AG20443 (cell line): ENCODE measurements around the gene SLC6A15.
A peak's percentile ranks its signal among the peaks of the same experiment; 100 is the strongest.

Experiments used
- DNase-seq: peaks from one replicate; pipeline ENCODE4 v3.0.0; 2012; ENCODE audit warnings: low spot score, mixed read lengths

Gene SLC6A15

DNA sequence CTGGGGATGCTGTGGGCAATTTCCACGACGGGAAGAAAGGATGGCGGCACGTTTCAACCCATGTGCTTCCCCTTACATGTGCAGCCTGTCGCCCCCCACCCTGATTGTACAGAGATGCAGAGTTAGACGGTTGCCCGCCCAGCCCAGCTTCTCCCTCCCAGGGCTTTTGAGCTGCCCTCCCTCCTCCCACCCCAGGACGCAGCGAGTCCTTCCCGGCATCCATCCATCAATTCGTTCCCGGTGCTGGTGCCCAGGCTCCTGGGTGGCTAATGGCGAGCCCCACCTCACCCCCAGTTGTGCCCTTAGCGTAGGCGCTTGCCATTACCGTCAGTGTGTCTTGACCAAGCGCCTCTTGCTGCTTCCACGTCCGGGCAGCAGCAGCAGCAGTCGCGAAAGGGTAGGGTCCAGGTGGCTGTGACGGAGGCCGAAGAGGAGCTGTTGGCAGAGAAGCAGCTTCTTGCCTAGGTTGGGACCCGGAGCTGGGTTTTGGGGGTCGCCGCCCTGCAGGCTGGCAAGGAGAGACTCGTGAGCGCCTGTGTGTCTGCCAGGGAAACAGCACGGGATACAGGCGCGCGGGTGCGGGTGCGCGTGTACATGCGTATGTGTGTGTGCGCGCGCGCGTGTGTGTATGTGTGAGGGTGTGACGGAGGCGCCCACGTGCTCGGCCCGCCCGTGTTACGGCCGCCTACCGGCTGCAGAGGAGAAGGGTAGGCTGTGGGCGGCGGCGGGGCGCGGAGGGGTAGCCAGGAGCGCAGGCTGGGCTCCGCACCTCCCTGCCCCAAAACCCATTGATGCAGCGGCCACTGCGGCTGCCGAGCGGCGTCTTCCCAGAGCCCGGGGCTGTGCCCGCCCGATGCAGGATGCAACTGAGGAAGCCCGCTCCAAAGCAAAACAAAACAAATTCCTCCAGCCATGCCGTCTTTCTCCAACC is at the start of gene SLC6A15:
SLC6A15 (minus strand) TSS at position 602 of the 931 bp plus-strand sequence. CDS start 20,679 bp downstream, outside the sequence.
- peak; percentile 68 for DNase-seq

DNA sequence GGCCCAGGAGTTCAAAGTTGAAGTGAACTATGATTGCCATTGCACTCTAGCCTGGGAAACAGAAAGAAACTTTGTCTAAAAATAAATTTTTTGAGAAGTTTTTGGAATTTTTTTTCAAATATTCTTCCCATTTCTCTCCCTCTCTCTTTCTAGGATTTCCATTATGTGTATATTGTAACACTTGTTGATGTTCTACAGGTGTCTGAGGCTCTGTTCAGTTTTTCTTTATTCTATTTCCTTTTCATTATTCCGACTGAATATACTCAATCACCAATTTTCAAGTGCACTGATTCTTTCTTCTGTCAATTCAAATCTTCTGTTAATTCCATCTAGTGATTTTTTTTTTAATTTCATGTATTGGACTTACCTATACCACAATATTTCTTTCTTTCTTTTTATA is 48.3 kb upstream of the SLC6A15 start:
- no peak for DNase-seq

DNA sequence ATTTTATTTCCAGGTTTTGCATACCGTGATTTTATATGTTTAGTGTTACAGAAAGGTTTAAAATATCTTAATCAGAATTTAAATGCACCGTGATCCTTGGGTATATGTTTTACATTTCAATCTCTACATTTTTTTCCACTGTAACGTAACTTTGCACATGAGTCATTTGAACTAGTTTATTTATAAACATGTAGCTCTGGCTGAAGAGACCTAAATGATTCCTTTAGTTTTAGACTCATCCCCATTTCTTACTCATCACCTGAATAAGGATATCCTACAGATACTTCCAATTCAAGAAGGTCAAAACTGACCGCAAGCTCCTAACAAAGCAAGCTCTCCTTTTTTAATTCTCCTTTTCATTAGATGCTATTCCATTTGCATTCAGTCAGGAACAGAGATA is 42.7 kb upstream of the SLC6A15 start:
- DNase-seq: no peak

DNA sequence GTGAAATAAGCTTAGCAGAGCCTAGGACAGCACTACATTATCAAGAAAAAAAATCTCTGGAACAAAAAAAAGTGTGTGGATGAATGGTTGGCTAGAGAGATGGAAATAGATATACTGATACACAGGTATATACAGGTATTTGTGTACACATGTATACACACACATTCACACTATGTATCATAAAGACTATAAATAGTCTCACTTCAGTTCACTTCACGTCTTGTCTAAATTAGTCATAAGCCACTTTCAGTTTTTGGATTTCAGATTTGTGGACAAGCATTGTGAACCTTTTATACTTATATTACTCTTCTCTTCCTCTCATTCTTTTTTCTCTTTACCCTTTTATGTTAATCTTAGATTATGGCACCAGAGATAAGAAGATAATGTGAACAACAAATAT is 41.8 kb upstream of the SLC6A15 start:
- no peak for DNase-seq

DNA sequence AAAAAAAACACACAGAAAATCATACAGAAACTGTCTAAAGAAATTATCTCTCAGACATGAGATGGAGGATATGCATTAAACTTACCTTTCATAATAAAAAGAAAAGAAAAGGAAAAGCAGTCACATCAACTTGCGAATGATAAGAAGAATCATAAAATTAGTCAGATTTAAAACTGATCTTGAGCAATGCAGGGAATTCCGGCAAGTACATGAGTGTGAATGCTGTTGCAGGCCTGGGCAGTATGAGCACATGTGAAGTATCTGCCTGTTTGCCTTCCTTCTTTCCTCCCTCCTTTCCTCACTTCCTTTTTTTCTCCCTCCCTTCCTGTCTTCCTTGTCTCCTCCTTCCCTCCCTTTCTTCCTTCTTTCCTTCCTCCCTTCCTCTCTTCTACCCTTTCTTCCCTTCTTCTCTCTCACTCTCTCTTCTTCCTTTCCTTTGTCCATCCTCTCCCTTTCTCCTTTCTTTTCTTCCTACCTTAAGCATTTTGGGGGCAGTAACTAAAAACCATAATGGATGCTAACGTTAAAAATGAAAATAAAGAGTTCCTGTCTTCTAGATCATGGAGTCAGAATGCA is 38.5 kb upstream of the SLC6A15 start:
- no peak for DNase-seq

DNA sequence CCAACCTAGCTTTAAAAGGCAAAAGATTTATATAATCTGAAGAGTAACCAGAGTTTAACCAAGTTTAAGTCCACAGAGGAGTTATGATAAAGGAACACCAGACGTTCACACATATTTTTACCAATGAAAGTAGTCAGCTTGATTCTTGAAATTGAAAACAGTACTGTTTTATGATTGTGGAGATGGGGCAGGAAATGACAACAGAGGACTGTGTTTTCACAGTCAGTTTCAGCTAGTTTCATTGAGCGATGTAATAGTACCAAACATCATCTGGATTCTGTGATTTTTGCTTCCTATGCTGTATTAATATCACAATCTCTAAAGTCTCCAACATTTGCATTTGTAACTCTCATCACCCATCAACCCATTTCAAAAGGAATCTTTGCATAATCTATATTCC is 34.2 kb upstream of the SLC6A15 start:
- no peak for DNase-seq

DNA sequence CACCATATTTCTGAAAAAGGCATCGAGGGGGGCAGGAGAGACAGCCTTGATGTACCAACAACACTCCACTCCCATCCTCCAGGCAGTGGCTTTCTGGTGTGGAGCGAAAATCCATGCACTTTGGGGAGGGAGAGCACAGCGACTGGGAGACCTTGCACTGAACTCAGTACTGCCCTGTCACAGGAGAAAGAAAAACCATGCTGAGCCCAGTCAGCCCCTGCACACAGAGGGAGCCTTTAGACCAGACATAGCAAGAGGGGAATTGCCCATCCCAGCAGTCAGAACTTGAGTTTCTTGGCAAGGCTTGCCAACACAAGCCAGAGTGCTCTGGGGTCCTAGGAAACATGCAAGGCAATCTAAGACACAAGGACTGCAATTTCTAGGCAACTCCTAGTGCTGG is 24.8 kb upstream of the SLC6A15 start:
- no peak for DNase-seq

DNA sequence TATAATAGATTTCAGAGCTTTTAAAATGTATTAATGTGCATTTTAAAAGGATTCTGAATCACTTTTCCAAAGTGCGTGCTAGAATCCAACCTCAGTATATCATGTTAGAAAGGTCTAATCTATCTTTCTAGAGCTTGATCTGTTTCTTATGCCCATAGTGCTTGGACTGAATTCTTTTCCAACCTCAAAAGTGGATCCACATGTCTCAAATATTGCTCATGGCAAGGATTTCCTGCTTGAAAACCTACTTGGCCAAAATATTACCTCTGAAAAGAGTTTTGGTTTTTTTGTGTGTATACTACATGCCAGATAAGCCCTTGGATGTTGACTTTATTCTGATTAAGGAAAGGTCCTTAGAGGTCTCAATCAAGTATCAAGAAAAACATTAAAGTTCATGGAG is 16.9 kb upstream of the SLC6A15 start:
- no peak for DNase-seq

DNA sequence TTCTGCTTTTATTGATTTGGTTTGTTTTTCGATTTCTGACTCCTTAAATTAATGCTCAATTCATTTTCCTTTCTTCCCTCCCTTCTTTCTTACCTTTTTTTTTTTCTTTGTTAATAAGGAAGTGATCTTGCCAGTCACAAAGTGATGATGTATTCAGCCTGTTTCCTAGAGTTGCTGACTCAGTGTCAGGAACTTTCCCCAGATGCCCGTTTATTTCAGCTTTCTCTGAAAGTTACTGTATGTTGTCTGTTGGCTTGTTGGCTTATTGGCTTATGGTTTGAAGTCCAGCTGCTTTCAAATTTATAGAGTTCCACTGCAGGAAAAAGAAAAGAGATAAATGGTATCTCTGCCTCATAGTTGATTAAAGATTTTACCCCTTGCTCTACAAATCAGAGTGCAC is 12.4 kb upstream of the SLC6A15 start:
- no peak for DNase-seq

DNA sequence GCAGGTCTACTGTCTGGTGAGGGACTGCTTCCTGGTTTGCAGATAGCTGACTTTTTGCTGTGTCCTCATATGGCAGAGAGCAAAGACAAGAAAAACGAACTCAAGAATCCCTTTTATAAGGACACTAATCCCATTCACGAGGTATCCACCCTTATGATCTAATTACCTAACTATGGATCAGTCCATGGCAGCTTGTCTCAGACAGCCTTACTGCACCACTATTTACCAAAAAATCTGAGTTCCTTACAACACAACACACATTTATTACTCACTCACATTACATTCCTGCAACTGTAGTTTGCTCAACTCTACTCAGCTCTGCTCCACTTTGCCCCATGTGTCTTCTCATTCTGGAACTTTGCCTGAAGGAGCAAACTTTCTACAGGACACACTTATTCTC is 10.1 kb upstream of the SLC6A15 start:
- no peak for DNase-seq

DNA sequence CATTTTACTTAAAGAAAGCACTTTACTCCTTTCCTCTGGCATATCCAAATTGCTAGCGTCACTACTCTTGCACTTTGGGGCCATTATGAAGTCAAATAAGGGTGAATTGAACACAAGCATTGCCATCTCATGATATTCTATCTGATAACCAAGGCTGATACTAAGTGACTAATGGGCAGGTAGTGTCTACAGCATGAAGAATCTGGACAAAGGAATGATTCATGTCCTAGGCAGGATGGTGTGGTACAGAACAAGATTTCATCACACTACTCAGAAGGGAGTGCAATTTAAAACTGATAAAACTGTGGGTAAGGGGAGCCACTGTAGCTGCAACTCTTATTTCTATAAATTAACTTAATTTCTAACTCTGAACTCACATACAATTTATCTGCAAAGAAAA is 7.7 kb upstream of the SLC6A15 start:
- no peak for DNase-seq

DNA sequence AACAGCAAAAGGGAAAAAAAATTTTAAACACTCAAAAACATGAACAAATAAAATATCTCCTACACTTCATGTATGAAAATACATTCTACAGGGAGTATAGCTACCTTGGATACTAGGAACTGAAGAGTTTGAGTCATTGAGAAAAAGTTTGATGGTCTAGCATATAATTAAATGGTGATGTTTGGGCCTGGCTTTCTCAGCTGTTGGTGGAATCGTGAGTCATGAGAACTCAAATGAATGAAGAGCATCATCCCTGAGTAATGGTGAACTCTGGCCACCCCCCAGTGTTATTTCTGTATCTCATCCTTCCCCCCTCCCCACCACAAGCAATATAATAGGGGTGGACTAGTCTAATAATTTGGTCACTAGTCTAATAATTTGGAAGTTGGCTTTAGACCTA is 6.7 kb upstream of the SLC6A15 start:
- DNase-seq: no peak

DNA sequence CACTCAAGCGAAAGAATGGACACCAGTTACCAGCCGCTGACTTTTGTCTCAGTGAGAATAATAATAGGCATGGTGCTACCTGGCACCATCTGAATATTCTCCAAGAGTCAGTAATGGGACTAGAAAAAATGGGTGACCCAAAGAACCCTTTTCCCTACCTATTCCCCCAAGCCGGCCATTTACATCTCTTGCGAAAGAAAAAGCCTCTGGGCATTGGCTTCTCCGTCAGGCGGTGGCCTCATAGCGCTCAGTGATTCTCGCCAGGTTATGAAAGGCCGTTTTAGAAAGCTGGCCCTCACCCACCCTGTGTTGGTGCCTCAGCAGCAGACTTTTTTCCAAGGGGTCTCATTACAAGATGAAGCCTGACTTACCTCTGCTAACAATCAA is 523 bp upstream of the SLC6A15 start:
- DNase-seq: no peak

DNA sequence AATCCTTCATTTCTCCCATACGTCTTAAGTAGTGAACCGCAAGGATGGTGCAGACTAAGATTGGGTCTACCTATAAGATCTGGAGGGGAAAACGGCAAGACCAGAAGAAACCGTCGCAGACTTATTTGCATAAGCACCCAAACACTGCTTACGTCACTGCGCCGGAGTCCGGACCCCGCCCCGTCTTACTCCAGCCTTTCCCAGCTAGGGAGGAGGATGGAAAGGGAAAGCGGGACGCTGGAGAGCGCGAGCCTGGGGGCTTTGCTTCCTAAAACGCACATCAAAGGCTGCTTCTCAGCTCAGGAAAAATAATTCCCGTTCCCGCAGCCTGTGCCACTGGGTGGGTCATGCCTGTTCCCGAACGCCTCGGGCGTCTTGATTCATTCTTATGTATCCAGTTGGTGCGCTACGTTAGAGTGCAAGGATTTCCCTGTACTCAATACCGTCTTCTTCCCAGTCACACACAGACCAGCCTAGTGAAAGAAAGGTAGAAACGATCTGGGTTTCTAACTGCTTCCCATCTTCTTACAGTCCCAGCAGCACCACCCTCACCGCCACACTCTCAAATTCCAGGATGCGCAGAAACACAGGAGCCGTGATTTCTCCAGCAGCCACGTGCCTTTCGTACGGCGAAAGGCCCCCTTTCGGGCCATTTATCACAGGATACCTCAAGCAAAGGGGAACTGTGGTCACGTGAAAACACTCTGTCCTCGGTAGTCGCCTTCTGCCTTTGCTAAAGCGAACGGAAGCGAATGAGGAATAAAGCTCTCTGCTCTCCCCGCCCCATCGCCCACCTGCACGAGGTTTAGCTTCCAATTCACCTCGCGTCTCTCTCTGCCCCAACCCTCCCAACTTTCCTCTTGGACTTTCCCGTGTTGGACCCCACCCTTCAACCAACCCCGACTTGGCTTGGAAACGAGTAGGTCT is 1.1 kb downstream of the SLC6A15 start:
- DNase-seq: peak; percentile 65

DNA sequence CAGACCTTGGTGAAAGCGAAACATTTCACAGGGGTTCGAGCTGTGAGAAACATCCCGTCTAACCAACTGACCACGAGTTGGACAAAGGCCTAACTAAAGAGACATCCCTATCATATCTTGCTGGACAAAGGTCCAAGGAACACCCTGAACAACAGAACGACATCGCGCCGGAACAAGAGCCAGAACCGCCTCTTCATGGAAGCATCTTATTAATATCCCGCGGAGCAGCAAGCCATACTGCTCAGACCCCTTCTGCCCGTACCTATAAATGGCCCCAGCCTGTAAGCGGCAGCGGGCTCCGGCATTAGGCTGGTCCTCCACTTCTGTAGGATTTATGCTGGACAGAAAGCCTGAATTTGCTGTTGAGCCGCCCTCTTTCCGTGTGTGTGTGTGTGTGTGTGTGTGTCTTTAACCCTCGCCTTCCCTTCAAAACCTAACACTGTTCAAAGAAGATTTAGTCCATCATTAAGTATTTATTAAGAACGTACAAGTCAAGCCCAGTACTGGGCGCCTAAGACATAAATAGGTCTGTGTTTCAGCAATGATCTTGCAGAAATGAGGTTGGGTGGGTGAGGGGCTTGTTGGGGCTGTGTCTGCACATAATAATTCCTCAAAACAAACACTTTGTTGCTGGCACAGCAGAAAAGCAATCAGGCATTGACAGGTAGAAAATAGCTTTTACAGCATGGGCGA is 1.9 kb downstream of the SLC6A15 start:
- DNase-seq: peak; percentile 6

DNA sequence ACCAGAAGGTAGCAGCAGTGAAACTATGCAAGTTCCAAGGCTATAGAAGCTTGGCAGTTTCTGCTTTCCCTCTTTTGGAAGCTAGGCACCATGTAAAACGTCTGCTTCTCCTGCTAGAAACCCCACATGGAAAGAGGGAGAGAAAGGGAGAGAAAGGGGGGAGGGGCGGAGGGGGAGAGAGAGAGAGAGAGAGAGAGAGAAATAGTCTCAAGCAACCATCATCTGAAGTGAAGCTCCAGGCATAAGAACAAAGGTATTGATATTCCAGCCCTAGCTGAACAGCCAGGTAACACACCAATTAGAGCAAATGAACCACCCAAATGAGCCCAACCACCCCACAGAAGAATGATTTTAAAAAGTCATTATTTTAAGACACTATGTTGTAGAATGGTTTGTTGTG is 8.5 kb downstream of the SLC6A15 start:
- no peak for DNase-seq

DNA sequence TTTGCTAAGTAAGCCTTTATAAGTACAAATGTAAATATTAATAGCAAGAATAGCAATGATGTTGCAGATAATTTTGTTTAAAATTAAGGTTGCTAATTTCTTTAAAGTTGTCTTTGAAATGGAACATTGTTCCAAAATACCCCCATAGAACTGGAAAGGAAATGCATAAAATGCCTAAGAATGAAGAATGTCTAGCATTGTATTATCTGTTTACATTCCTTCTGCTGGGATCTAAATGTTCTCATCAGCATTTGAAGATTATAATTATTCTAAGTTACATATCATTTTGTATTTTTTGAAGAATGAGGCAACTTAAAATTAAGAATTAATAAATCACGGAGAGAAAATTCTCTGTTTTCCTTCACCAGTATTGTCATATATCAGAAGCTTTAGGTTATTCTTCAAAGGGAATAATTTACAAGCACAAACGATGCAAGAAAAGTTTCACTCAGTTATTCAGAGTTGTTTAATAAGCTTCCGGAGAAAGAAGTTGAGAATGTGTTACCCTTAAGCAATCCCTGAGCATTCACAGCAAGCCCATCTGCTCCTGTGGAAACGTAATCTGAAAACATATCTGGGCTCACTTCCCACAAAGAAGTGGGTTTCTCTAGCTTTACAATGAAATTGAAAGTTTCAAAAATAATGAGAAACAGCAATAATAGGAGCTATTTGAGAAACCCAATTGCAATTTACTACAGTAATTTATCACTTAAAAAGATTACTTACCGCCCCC is 21.3 kb downstream of the SLC6A15 start:
- no peak for DNase-seq

DNA sequence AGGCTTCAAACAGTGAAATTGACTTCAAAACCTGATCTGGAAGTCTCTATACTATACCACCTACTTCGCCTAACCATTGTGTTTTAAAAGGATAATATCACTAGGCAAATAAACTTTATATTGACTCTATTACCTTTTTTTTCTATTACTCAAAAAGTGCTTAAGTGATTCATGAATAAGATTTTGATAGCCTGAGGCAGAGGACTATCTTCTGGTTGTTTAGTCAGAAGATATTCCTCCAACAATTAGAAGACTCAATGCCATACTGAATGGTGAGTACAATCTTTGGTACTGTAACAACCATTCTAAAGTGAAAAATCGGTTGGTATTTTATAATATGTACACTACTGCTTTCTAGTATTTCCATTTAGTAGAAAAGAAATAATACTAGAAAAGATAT is 22.8 kb downstream of the SLC6A15 start:
- DNase-seq: no peak

DNA sequence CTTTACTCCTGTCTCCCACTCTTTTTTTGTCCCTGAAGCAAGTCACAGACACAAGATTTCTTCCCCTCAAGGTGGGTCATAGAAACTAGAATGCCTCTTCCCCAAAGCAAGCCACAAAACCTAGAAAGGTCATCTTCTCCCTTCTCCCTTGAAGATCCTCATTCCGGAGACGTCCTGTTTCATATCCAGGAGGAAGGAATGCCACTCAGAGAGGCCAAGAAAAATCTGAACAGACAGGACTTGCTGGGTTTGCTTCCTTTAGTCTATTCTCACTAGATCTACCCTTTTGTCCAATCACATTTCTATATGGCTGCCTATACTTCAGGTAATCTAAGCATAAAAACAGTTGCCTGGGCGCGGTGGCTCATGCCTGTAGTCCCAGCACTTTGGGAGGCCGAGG is 23.7 kb downstream of the SLC6A15 start:
- DNase-seq: no peak

DNA sequence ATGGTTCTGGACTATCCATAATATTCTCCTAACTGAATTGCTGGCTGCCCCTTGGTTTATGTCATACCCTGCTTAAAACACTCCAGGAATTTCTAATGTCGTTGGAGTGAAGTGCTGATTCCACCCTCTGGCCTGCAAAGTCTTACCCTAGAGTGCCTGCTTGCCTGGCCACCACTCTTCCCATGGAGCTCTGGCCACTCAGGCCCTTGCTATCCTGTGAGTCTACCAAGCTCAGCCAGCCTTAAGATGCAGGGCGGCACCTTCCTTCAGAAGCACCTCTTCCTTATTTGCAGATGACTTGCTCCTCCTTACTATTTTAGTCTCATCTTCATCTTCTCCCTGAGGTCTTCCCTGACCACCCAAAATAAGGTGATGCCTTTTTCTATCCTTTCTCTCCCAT is 35.3 kb downstream of the SLC6A15 start:
- no peak for DNase-seq

DNA sequence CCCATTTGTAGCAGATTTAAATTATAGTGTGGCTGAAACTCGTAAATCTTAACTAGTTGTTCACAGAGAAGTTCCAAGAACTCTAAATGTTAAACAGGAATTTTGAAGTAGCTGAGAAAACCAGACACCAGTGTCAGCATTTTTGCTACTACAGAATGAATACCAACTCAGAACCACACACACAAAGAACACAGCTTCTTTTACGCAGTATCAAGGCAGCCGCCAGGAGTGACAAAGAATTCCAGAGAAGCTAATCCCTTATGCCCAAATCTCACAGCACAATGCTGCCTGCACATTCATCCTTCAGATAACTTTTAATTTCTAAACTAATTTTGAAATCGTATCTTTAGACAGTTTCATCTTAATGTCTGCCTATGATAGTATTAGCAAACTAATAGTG is 37.4 kb downstream of the SLC6A15 start:
- no peak for DNase-seq

DNA sequence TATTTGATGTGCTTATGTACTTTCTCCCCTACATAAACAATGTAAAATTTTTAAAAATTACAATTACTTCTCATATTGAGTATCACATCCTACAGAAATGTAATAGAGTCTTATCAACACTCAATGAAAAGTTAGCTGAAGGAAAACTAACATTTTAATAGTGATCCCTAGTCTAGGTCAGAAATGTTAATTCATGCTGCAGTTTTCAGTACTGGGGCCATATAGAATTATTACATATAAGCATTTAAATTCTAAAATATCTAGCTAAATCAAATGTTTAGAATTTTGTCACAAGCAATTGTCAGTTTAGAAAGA is 37.8 kb downstream of the SLC6A15 start:
- DNase-seq: no peak
